ENCODE results near the gene TLE4.

DNA sequence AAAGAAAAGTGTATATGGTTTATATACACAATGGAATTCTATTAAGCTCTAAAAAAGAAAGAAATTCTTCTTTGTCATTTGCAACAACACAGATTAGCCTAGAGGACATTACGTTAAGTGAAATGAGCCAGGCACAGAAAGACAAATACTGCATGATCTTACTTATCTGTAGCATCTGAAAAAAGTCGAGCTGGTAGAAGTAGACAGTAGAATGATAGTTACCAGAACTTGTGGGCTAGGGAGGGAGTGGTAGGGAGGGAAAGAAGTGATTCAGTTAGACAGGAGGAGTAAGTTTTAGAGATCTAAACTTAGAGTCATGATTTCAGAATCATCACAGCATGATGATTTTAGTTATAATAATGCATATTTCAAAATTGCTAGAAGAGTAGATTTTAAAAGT lies 184.6 kb downstream of the TLE4 start:
- TF ChIP-seq, protein P1, sequence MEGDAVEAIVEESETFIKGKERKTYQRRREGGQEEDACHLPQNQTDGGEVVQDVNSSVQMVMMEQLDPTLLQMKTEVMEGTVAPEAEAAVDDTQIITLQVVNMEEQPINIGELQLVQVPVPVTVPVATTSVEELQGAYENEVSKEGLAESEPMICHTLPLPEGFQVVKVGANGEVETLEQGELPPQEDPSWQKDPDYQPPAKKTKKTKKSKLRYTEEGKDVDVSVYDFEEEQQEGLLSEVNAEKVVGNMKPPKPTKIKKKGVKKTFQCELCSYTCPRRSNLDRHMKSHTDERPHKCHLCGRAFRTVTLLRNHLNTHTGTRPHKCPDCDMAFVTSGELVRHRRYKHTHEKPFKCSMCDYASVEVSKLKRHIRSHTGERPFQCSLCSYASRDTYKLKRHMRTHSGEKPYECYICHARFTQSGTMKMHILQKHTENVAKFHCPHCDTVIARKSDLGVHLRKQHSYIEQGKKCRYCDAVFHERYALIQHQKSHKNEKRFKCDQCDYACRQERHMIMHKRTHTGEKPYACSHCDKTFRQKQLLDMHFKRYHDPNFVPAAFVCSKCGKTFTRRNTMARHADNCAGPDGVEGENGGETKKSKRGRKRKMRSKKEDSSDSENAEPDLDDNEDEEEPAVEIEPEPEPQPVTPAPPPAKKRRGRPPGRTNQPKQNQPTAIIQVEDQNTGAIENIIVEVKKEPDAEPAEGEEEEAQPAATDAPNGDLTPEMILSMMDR (IDR thresholded peaks at IDR 0.05), result no peak
- TF ChIP-seq POLR2A (IDR thresholded peaks at IDR 0.05) (no peak), POLR2AphosphoS5 (IDR thresholded peaks at IDR 0.05) (no peak)

Measured in breast epithelium (tissue), 3 donors.